ENCODE data around the gene DDX39B.

Gene DDX39B

GRCh38 chr6:31541658-31542521, at the start of gene DDX39B (continued):
- TF ChIP-seq ZNF354C (tag by site-specific recombination; IDR thresholded peaks at IDR 0.05; ENCODE audit: borderline replicate concordance, low read depth) (no peak), ZNF416 (tag by site-specific recombination; IDR thresholded peaks at IDR 0.05) (no peak), PATZ1 (tag by site-specific recombination; IDR thresholded peaks at IDR 0.05) (no peak), REPIN1 (tag by site-specific recombination; IDR thresholded peaks at IDR 0.05; ENCODE audit: low read depth) (peak; percentile 21; the same call in 1 of the 2 replicates), ZNF777 (tag by site-specific recombination; IDR thresholded peaks at IDR 0.05; ENCODE audit: borderline replicate concordance) (no peak), ZBTB26 (tag by site-specific recombination; optimal IDR thresholded peaks at IDR 0.05) (peak; percentile 74), ZBTB7A (tag by site-specific recombination; IDR thresholded peaks at IDR 0.05; ENCODE audit: low read depth) (peak; percentile 17; the same call in 1 of the 2 replicates), HOXD13 (CRISPR knock-in tag; IDR thresholded peaks at IDR 0.05; ENCODE audit: borderline replicate concordance) (no peak), SP3 (tag by site-specific recombination; IDR thresholded peaks at IDR 0.05) (peak; percentile 64), EGR2 (tag by site-specific recombination; IDR thresholded peaks at IDR 0.05; ENCODE audit: low read depth) (no peak), ZNF221 (tag by site-specific recombination; IDR thresholded peaks at IDR 0.05; ENCODE audit: borderline replicate concordance) (0 out of 2 replicates have a peak, but pooled peaks have one; percentile 1), RBAK (tag by site-specific recombination; IDR thresholded peaks at IDR 0.05) (no peak), ZNF404 (tag by site-specific recombination; IDR thresholded peaks at IDR 0.05) (no peak), REST (tag by site-specific recombination; IDR thresholded peaks at IDR 0.05) (no peak; the same call in 1 of the 2 replicates), SCRT1 (tag by site-specific recombination; IDR thresholded peaks at IDR 0.05; ENCODE audit: borderline replicate concordance) (no peak), ZNF585B (tag by site-specific recombination; IDR thresholded peaks at IDR 0.05) (no peak), ZNF280D (tag by site-specific recombination; IDR thresholded peaks at IDR 0.05) (peak; percentile 82), GFI1B (tag by site-specific recombination; IDR thresholded peaks at IDR 0.05) (peak; percentile 28; the same call in 1 of the 2 replicates), ZNF391 (tag by site-specific recombination; IDR thresholded peaks at IDR 0.05; ENCODE audit: borderline replicate concordance, low read depth) (peak; percentile 96; the same call in 1 of the 2 replicates), ZNF837 (tag by site-specific recombination; IDR thresholded peaks at IDR 0.05) (no peak), ZNF561 (tag by site-specific recombination; IDR thresholded peaks at IDR 0.05; ENCODE audit: borderline replicate concordance) (0 out of 2 replicates have a peak, but pooled peaks have one; percentile 63), FEZF1 (tag by site-specific recombination; IDR thresholded peaks at IDR 0.05) (peak; percentile 63), TCF7L2 (IDR thresholded peaks at IDR 0.05; ENCODE audit: borderline replicate concordance, low read depth, low read length) (no peak), ZNF544 (tag by site-specific recombination; IDR thresholded peaks at IDR 0.05) (no peak), OVOL3 (tag by site-specific recombination; IDR thresholded peaks at IDR 0.05) (no peak; the same call in 1 of the 2 replicates), ZSCAN23 (tag by site-specific recombination; IDR thresholded peaks at IDR 0.05) (0 out of 2 replicates have a peak, but pooled peaks have one; percentile 65), ZNF610 (tag by site-specific recombination; IDR thresholded peaks at IDR 0.05; ENCODE audit: borderline replicate concordance) (peak; percentile 78; the same call in 1 of the 2 replicates), ZNF639 (tag by site-specific recombination; IDR thresholded peaks at IDR 0.05) (peak; percentile 85)
